ENCODE results near the gene DBF4.
"Not testable (repeated sequence)": the region's sequence is repeated elsewhere in the genome, so short reads cannot be mapped to it uniquely, and the experiment has no call there.

DBF4 gene

GRCh38 chr7:87876040-87876868 is at the start of gene DBF4, which contains the start of gene SLC25A40:
TSS of gene DBF4 (plus strand) at chr7:87876493. CDS start at chr7:87876733, 240 bp downstream.
TSS of gene SLC25A40 (minus strand) at chr7:87876360. CDS start at chr7:87858727, 17,633 bp downstream.
- DNase-seq: peak; percentile 94

- DNase-seq: not testable (repeated sequence)
Measured at GRCh38 chr7:87828383-87828782, 47.9 kb upstream of the DBF4 start.

- no peak for DNase-seq
Measured at GRCh38 chr7:87831097-87831496, 45.2 kb upstream of the DBF4 start.

- no peak for DNase-seq
Measured at GRCh38 chr7:87833130-87833529, 43.2 kb upstream of the DBF4 start.

- DNase-seq: no peak
Measured at GRCh38 chr7:87837597-87837996, 38.7 kb upstream of the DBF4 start.

- peak; percentile 34 for DNase-seq
Measured at GRCh38 chr7:87850836-87851593, 25.3 kb upstream of the DBF4 start.

- DNase-seq: no peak
Measured at GRCh38 chr7:87852306-87852705, 24.0 kb upstream of the DBF4 start.

- peak; percentile 42 for DNase-seq
Measured at GRCh38 chr7:87853237-87853864, 22.9 kb upstream of the DBF4 start.

- DNase-seq: no peak
Measured at GRCh38 chr7:87858417-87859100, 17.7 kb upstream of the DBF4 start.

- no peak for DNase-seq
Measured at GRCh38 chr7:87866089-87866488, 10.2 kb upstream of the DBF4 start.

- DNase-seq: not testable (repeated sequence)
Measured at GRCh38 chr7:87866533-87866932, 9.8 kb upstream of the DBF4 start.

GRCh38 chr7:87870471-87870870 is 5.8 kb upstream of the DBF4 start:
- DNase-seq: no peak

- DNase-seq: no peak
Measured at GRCh38 chr7:87872346-87872745, 3.9 kb upstream of the DBF4 start.

GRCh38 chr7:87873328-87873727 is 3.0 kb upstream of the DBF4 start:
- not testable (repeated sequence) for DNase-seq

- DNase-seq: no peak
Measured at GRCh38 chr7:87874066-87874465, 2.2 kb upstream of the DBF4 start.

GRCh38 chr7:87875151-87876039 is 898 bp upstream of the DBF4 start:
- no peak for DNase-seq

- peak; percentile 58 for DNase-seq
Measured at GRCh38 chr7:87876869-87877234, 559 bp downstream of the DBF4 start.

- no peak for DNase-seq
Measured at GRCh38 chr7:87877366-87878040, 1.2 kb downstream of the DBF4 start.

GRCh38 chr7:87878208-87878735 is 2.0 kb downstream of the DBF4 start:
- DNase-seq: peak; percentile 12

GRCh38 chr7:87882151-87882937 is 6.1 kb downstream of the DBF4 start:
- DNase-seq: no peak
